Liver (tissue), 3 donors: Measurements from ENCODE around the gene E2F7.

Source experiments
- CTCF ChIP-seq: fragments of 150-350 bp; IDR thresholded peaks from 2 replicates; pipeline ENCODE4 v1.5.1; 2017; ENCODE audit warnings: improper control_type of control experiment, low read depth, low read length; ENCODE audit not compliant: missing input control
- REST ChIP-seq: IDR thresholded peaks from 2 replicates; pipeline ENCODE4 v1.6.1; 2016; ENCODE audit warnings: antibody characterized with exemption, mild to moderate bottlenecking
- RXRA ChIP-seq, 2 donors: IDR thresholded peaks; 2 replicates each; pipeline ENCODE4 v1.6.1; 2017 to 2018; ENCODE audit warnings: antibody characterized with exemption in 2 of 2, mild to moderate bottlenecking in 1 of 2
- donor health status: healthy.
- donor health status: healthy.

GRCh38 chr12:76976777-76977382 lies 88.5 kb downstream of the E2F7 start:
- TF ChIP-seq CTCF = no peak
- no peak for TF ChIP-seq RXRA (IDR thresholded peaks at IDR 0.05)
- no peak for TF ChIP-seq REST
